Liver (tissue), 9 donors: Measurements from ENCODE around the gene C1QTNF1. TPM values are rescaled to one million over a fixed set of nuclear protein-coding genes. Genes with fewer than 3 reads are reported as not detected.

Experiments used
- DNase-seq: peaks from one replicate; pipeline ENCODE4 v3.0.0-alpha.2; 2017; ENCODE audit warnings: low spot score
- H3K27ac ChIP-seq, 2 donors: one replicate each; pipeline ENCODE4 v1.7.0; 2013; ENCODE audit warnings: inconsistent platforms in 2 of 2, low read length in 2 of 2, control low read depth in 1 of 2, low read depth in 1 of 2, mild to moderate bottlenecking in 1 of 2
- H3K27me3 ChIP-seq, 4 donors: one replicate each; pipeline versions ENCODE4 v1.6.1 to v1.7.0; 2013; ENCODE audit warnings: low read length in 3 of 4, inconsistent platforms in 1 of 4, mild to moderate bottlenecking in 1 of 4, moderate library complexity in 1 of 4; ENCODE audit not compliant: control insufficient read depth in 4 of 4, insufficient read depth in 4 of 4
- H3K36me3 ChIP-seq, 4 donors: one replicate each; pipeline versions ENCODE4 v1.6.1 to v1.7.0; 2013; ENCODE audit warnings: low read length in 3 of 4, mild to moderate bottlenecking in 3 of 4, low read depth in 1 of 4, moderate library complexity in 1 of 4; ENCODE audit not compliant: control insufficient read depth in 4 of 4, insufficient read depth in 3 of 4
- H3K4me1 ChIP-seq, 4 donors: one replicate each; pipeline versions ENCODE4 v1.6.1 to v1.7.0; 2013; ENCODE audit warnings: low read length in 3 of 4, mild to moderate bottlenecking in 3 of 4, moderate library complexity in 1 of 4; ENCODE audit not compliant: control insufficient read depth in 4 of 4, insufficient read depth in 4 of 4
- H3K4me3 ChIP-seq, 3 donors: one replicate each; pipeline versions ENCODE4 v1.6.1 to v1.7.0; 2013; ENCODE audit warnings: low read length in 3 of 3, control low read depth in 1 of 3, low read depth in 1 of 3, mild to moderate bottlenecking in 1 of 3
- H3K9ac ChIP-seq, 2 donors: one replicate each; pipeline ENCODE4 v1.7.0; 2013; ENCODE audit warnings: low read length in 2 of 2, mild to moderate bottlenecking in 2 of 2, moderate library complexity in 2 of 2, control low read depth in 1 of 2, low read depth in 1 of 2
- H3K9me3 ChIP-seq, 4 donors: one replicate each; pipeline versions ENCODE4 v1.6.1 to v1.7.0; 2013; ENCODE audit warnings: low read length in 3 of 4; ENCODE audit not compliant: control insufficient read depth in 4 of 4
- ATF3 ChIP-seq: IDR thresholded peaks from 2 replicates; pipeline ENCODE4 v1.6.1; 2016; ENCODE audit warnings: antibody characterized with exemption
- CTCF ChIP-seq: fragments of 150-350 bp; IDR thresholded peaks from 2 replicates; pipeline ENCODE4 v1.5.1; 2017; ENCODE audit warnings: improper control_type of control experiment, low read depth, low read length; ENCODE audit not compliant: missing input control
- EGR1 ChIP-seq, 2 donors: IDR thresholded peaks; 2 replicates each; pipeline ENCODE4 v1.6.1; 2016 to 2018; ENCODE audit warnings: antibody characterized with exemption in 2 of 2, low read depth in 2 of 2
- FOXA1 ChIP-seq: IDR thresholded peaks from 2 replicates; pipeline ENCODE4 v1.6.1; 2016; ENCODE audit warnings: antibody characterized with exemption
- FOXA2 ChIP-seq: IDR thresholded peaks from 2 replicates; pipeline ENCODE4 v1.6.1; 2016; ENCODE audit warnings: antibody characterized with exemption
- GABPA ChIP-seq, 2 donors: IDR thresholded peaks in 1 of 2; conservative IDR thresholded peaks in 1 of 2; 2 replicates each; pipeline ENCODE4 v1.6.1; 2016; ENCODE audit warnings: antibody characterized with exemption in 2 of 2, mild to moderate bottlenecking in 1 of 2, moderate library complexity in 1 of 2
- HNF4A ChIP-seq, 2 donors: conservative IDR thresholded peaks; 2 replicates each; pipeline ENCODE4 v1.6.1; 2016; ENCODE audit warnings: antibody characterized with exemption in 2 of 2, mild to moderate bottlenecking in 2 of 2
- HNF4G ChIP-seq: IDR thresholded peaks from 2 replicates; pipeline ENCODE4 v1.6.1; 2016; ENCODE audit warnings: antibody characterized with exemption
- JUND ChIP-seq, 2 donors: IDR thresholded peaks; 2 replicates each; pipeline ENCODE4 v1.6.1; 2016; ENCODE audit warnings: antibody characterized with exemption in 2 of 2
- MAX ChIP-seq: IDR thresholded peaks from 2 replicates; pipeline ENCODE4 v1.6.1; 2016; ENCODE audit warnings: antibody characterized with exemption
- NR2F2 ChIP-seq: IDR thresholded peaks from 2 replicates; pipeline ENCODE4 v1.6.1; 2016; ENCODE audit warnings: antibody characterized with exemption
- RAD21 ChIP-seq, 2 donors: IDR thresholded peaks; 2 replicates each; pipeline ENCODE4 v1.6.1; 2016; ENCODE audit warnings: antibody characterized with exemption in 2 of 2, mild to moderate bottlenecking in 2 of 2
- REST ChIP-seq: IDR thresholded peaks from 2 replicates; pipeline ENCODE4 v1.6.1; 2016; ENCODE audit warnings: antibody characterized with exemption, mild to moderate bottlenecking
- RXRA ChIP-seq, 2 donors: IDR thresholded peaks; 2 replicates each; pipeline ENCODE4 v1.6.1; 2017 to 2018; ENCODE audit warnings: antibody characterized with exemption in 2 of 2, mild to moderate bottlenecking in 1 of 2
- SP1 ChIP-seq: IDR thresholded peaks from 2 replicates; pipeline ENCODE4 v1.6.1; 2018; ENCODE audit warnings: antibody characterized with exemption, mild to moderate bottlenecking
- TAF1 ChIP-seq: conservative IDR thresholded peaks from 2 replicates; pipeline ENCODE4 v1.6.1; 2016; ENCODE audit warnings: antibody characterized with exemption, mild to moderate bottlenecking
- YY1 ChIP-seq: IDR thresholded peaks from 2 replicates; pipeline ENCODE4 v1.6.1; 2016; ENCODE audit warnings: antibody characterized with exemption, mild to moderate bottlenecking
- ZBTB33 ChIP-seq: IDR thresholded peaks from 2 replicates; pipeline ENCODE4 v1.6.1; 2016; ENCODE audit warnings: antibody characterized with exemption
- WGBS: extraction: QIAGEN DNeasy Blood & Tissue Kit; methylation state at CpG from one replicate; pipeline ENCODE4 v1.1.7; 2013; 5-methylcytosine and 5-hydroxymethylcytosine counted together
- polyA plus RNA-seq, 2 donors: library from polyadenylated mRNA; stranded (reverse) in 1 of 2; unstranded in 1 of 2; fragments of 200-250 nt in 1 of 2; fragments of >200 nt in 1 of 2; fragmentation: Nextera tagmentation in 1 of 2; extraction: Ambion mirVana in 1 of 2; gene quantifications; one replicate each; pipeline versions ENCODE4 v1.2.1 to v1.2.3, GENCODE V29; 2013 to 2015
- total RNA-seq, 2 donors: library from RNA; depleted of rRNA; stranded (reverse); fragments of >200 nt; gene quantifications; one replicate each; pipeline ENCODE4 v1.2.3, GENCODE V29; 2014
- donor health status: healthy.
- donor health status: healthy.
- donor health status: healthy.
- donor health status: healthy.
- donor health status: healthy.

C1QTNF1 gene
- total and polyA plus RNA-seq, 4 donors, result 0.56 to 54.6 (median 16.1) TPM

- Histone ChIP-seq H3K9ac (no peak overlapping the region), H3K9me3 (no peaks in the 10 kb centered on the region), H3K27ac (no peak overlapping the region), H3K4me1 (no peaks in the 10 kb centered on the region), H3K36me3 (no peaks in the 10 kb centered on the region), H3K27me3 (peaks cover 0 to 8% (median 1%) of the 10 kb centered on the region in 4 donors), H3K4me3 (no peak overlapping the region)
- WGBS, result 62% methylated on average over 12 of the region's 12 CpGs
- no peak for DNase-seq
- TF ChIP-seq RXRA (IDR thresholded peaks at IDR 0.05), result no peak
- TF ChIP-seq TAF1, result no peak
- no peak for TF ChIP-seq HNF4G
Measured at GRCh38 chr17:79043931-79044320, 20.0 kb downstream of the C1QTNF1 start.

GRCh38 chr17:79044462-79044861 lies 20.5 kb downstream of the C1QTNF1 start:
- no peaks in the 10 kb centered on the region for H3K9me3 ChIP-seq
- H3K27me3 ChIP-seq, result peaks cover 0 to 8% (median 1%) of the 10 kb centered on the region in 4 donors
- WGBS, result 77% methylated on average over 11 of the region's 11 CpGs
- no peak for DNase-seq
- H3K9ac ChIP-seq, result no peak overlapping the region
- no peak overlapping the region for H3K4me3 ChIP-seq
- TF ChIP-seq REST, result no peak
- TF ChIP-seq CTCF, result no peak
- TF ChIP-seq HNF4A (conservative IDR thresholded peaks at IDR 0.05), result no peak
- TF ChIP-seq ATF3, result no peak
- TF ChIP-seq RAD21 (IDR thresholded peaks at IDR 0.05), result no peak
- no peak for TF ChIP-seq ZBTB33
- no peak for TF ChIP-seq YY1
- no peak for TF ChIP-seq FOXA2
- TF ChIP-seq GABPA (IDR thresholded peaks at IDR 0.05 in 1 of 2, conservative IDR thresholded peaks at IDR 0.05 in 1 of 2), result no peak
- TF ChIP-seq RXRA (IDR thresholded peaks at IDR 0.05), result no peak
- no peak for TF ChIP-seq EGR1 (IDR thresholded peaks at IDR 0.05; ENCODE audit: low read depth in 2 of 2)
- no peak for TF ChIP-seq SP1
- no peak for TF ChIP-seq FOXA1
- TF ChIP-seq JUND (IDR thresholded peaks at IDR 0.05), result no peak
- no peak for TF ChIP-seq HNF4G
- TF ChIP-seq NR2F2, result no peak
- no peak for TF ChIP-seq MAX
- no peak overlapping the region for H3K27ac ChIP-seq
- H3K4me1 ChIP-seq, result no peaks in the 10 kb centered on the region
- H3K36me3 ChIP-seq, result no peaks in the 10 kb centered on the region
